MCF 10A (cell line): ENCODE measurements around the gene KCNJ10. TPM values are rescaled to one million over a fixed set of nuclear protein-coding genes. Genes with fewer than 3 reads are reported as not detected.

Experiments used
- BruUV-seq: library from RNA; stranded (reverse); fragments of 400-500 nt; replicated peaks from 2 replicates; lab custom pipeline; 2021; lab: Mats Ljungman, UMichigan
- CTCF ChIA-PET: fragments of 300-600 bp; sonication (Branson Sonifier 250); formaldehyde crosslinking; extraction: SDS; loops from one replicate; lab custom pipeline; 2021; ENCODE audit warnings: antibody characterized with exemption, inconsistent platforms; lab: Yijun Ruan, JAX
- POLR2A ChIA-PET: fragments of 300-600, 350-650 bp; sonication (Branson Sonifier 250); formaldehyde crosslinking; extraction: SDS; loops from one replicate; lab custom pipeline; 2020; ENCODE audit warnings: antibody characterized with exemption, inconsistent platforms; lab: Yijun Ruan, JAX
- DNase-seq: peaks from one replicate; pipeline ENCODE4 v3.0.0-alpha.2; 2018; ENCODE audit not compliant: unreplicated experiment
- H3K27ac Mint-ChIP-seq: one replicate; pipeline ENCODE4 v1.8.0; 2022; ENCODE audit warnings: mild to moderate bottlenecking, low read depth, mixed read lengths; ENCODE audit not compliant: unreplicated experiment
- H3K27me3 Mint-ChIP-seq: one replicate; pipeline ENCODE4 v1.8.0; 2022; ENCODE audit warnings: mixed read lengths; ENCODE audit not compliant: insufficient read depth, unreplicated experiment
- H3K36me3 Mint-ChIP-seq: one replicate; pipeline ENCODE4 v1.8.0; 2022; ENCODE audit warnings: mild to moderate bottlenecking, moderate library complexity, mixed read lengths; ENCODE audit not compliant: insufficient read depth, unreplicated experiment
- H3K4me1 Mint-ChIP-seq: one replicate; pipeline ENCODE4 v1.8.0; 2022; ENCODE audit warnings: mixed read lengths; ENCODE audit not compliant: insufficient read depth, unreplicated experiment
- H3K4me3 Mint-ChIP-seq: one replicate; pipeline ENCODE4 v1.8.0; 2022; ENCODE audit warnings: mild to moderate bottlenecking, moderate library complexity, mixed read lengths; ENCODE audit not compliant: unreplicated experiment
- H3K9me3 Mint-ChIP-seq: one replicate; pipeline ENCODE4 v1.8.0; 2022; ENCODE audit warnings: mixed read lengths; ENCODE audit not compliant: unreplicated experiment
- CTCF ChIP-seq: fragments of 200-600 bp; IDR thresholded peaks from one replicate; pipeline ENCODE4 v1.8.0; 2022; ENCODE audit warnings: antibody characterized with exemption, mild to moderate bottlenecking; ENCODE audit not compliant: unreplicated experiment
- intact Hi-C: fragments of 100-400 bp; cut with micrococcal nuclease; formaldehyde crosslinking; loops from 2 replicates; pipeline ENCODE4 v1.14.1; 2022
- total RNA-seq: library from RNA; stranded (reverse); gene quantifications from 2 replicates; pipeline ENCODE4 v1.2.3, GENCODE V29; 2022

The KCNJ10 gene
- total RNA-seq, 1 experiment from 2014 or later = not detected

GRCh38 chr1:160082487-160082886, 12.5 kb upstream of the KCNJ10 start:
- peaks cover 57% of the 10 kb centered on the region for H3K27me3 Mint-ChIP-seq
- peaks cover 5% of the 10 kb centered on the region for H3K4me1 Mint-ChIP-seq
- POLR2A ChIA-PET = interaction anchor here (0.6 to 1.0 kb wide), 3 partner anchors 14 to 56 kb away, joined by 3 read pairs; no protein-coding TSS in a partner anchor
- CTCF ChIA-PET = interaction anchor here (0.6 to 49.6 kb wide), 7 partner anchors 2 to 209 kb away, joined by 3 to 1546 read pairs (median 6); partner anchors contain the start of genes IGSF8, KCNJ10, KCNJ9 and PEA15
- H3K36me3 Mint-ChIP-seq = no peaks in the 10 kb centered on the region
- H3K4me3 Mint-ChIP-seq = no peak overlapping the region
- intact Hi-C loops = no loop called here
- H3K9me3 Mint-ChIP-seq = no peaks in the 10 kb centered on the region
- no peak for TF ChIP-seq CTCF
- H3K27ac Mint-ChIP-seq = no peak overlapping the region
- BruUV-seq = no TSS peak
- no peak for DNase-seq

- no peak within 1 kb of the TSS for H3K27ac Mint-ChIP-seq
- DNase-seq = no peak
- POLR2A ChIA-PET = interaction anchor here (0.7 to 2.2 kb wide), 2 partner anchors 36 to 50 kb away, joined by 3 to 8 read pairs; no protein-coding TSS in a partner anchor
- TF ChIP-seq CTCF = no peak
- H3K4me1 Mint-ChIP-seq = peaks cover 5% of the 10 kb centered on the region
- H3K9me3 Mint-ChIP-seq = no peaks in the 10 kb centered on the region
- BruUV-seq = no TSS peak
- no peak within 1 kb of the TSS for H3K4me3 Mint-ChIP-seq
- H3K36me3 Mint-ChIP-seq = peaks cover 4% of the 10 kb centered on the region
- intact Hi-C loops = no loop called here
- CTCF ChIA-PET = interaction anchor here (0.6 to 49.6 kb wide), 15 partner anchors 1 to 1960 kb away, joined by 3 to 1546 read pairs (median 4); partner anchors contain the start of genes IGSF8, KCNJ10, KCNJ9 and PEA15
- peaks cover 64% of the 10 kb centered on the region for H3K27me3 Mint-ChIP-seq
Observed at GRCh38 chr1:160081261-160081936, 11.4 kb upstream of the KCNJ10 start, which contains the start of gene KCNJ9. Gene KCNJ9 (plus strand): TSS chr1:160081538. CDS start chr1:160084031, 2,493 bp downstream.

- H3K27ac Mint-ChIP-seq = no peak overlapping the region
- no peaks in the 10 kb centered on the region for H3K9me3 Mint-ChIP-seq
- POLR2A ChIA-PET = interaction anchor here (0.7 to 2.7 kb wide), 3 partner anchors 35 to 49 kb away, joined by 3 to 16 read pairs (median 8); partner anchors contain the start of gene PIGM
- peaks cover under 1% of the 10 kb centered on the region for H3K4me1 Mint-ChIP-seq
- no peak for DNase-seq
- no TSS peak for BruUV-seq
- no peak overlapping the region for H3K4me3 Mint-ChIP-seq
- peaks cover 4% of the 10 kb centered on the region for H3K36me3 Mint-ChIP-seq
- H3K27me3 Mint-ChIP-seq = peaks cover 64% of the 10 kb centered on the region
- intact Hi-C loops = no loop called here
- TF ChIP-seq CTCF = no peak
- CTCF ChIA-PET = interaction anchor here (0.6 to 49.6 kb wide), 17 partner anchors 0 to 1959 kb away, joined by 3 to 1546 read pairs (median 4); partner anchors contain the start of genes IGSF8, KCNJ10, KCNJ9 and SLAMF9
Observed at GRCh38 chr1:160080381-160081100, 10.6 kb upstream of the KCNJ10 start.
